ENCODE data around the gene NSMF.

The NSMF gene

DNA sequence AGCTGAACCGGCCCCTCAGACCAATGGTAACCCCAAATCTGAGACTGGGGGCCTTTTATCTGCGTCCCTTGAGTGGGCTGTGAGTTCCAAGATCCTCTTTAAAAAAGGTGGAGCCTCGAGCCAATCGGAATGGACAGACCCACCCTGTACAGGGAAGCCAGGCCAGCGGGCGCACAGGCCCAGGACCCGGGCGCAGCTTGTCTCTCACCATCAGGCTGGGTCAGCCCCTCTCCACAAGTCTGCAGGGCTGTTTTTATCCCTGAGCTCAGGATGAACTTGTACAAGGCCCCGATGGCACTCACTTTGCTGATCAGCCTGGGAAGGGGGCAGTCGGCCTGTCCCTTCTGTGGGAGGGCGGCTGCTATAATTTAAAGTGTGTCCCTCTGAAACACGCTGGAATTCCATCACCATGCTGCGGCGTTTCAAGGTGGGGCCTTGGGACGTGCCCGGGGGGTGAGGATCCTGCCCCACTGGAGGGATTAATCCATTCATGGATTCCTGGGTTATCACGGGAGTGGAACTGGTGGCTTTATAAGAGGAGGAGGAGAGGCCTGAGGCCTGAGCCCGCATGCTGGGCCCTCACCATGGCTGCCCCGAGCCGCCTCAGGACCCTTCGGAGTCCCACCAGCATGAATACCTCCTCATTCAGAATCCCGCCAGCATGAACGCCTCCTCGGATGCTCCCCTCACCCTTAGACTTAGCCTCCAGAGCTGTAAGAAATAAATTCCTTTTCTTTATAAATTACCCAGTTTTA, 50.3 kb downstream of the NSMF start:
- H3K27me3 ChIP-seq (replicated peaks) = no peaks in the 10 kb centered on the region
- H3K36me3 ChIP-seq (replicated peaks) = no peaks in the 10 kb centered on the region
- no peak overlapping the region for H3K4me3 ChIP-seq (ENCODE audit: low read depth, low read length)
- TF ChIP-seq, protein P1, sequence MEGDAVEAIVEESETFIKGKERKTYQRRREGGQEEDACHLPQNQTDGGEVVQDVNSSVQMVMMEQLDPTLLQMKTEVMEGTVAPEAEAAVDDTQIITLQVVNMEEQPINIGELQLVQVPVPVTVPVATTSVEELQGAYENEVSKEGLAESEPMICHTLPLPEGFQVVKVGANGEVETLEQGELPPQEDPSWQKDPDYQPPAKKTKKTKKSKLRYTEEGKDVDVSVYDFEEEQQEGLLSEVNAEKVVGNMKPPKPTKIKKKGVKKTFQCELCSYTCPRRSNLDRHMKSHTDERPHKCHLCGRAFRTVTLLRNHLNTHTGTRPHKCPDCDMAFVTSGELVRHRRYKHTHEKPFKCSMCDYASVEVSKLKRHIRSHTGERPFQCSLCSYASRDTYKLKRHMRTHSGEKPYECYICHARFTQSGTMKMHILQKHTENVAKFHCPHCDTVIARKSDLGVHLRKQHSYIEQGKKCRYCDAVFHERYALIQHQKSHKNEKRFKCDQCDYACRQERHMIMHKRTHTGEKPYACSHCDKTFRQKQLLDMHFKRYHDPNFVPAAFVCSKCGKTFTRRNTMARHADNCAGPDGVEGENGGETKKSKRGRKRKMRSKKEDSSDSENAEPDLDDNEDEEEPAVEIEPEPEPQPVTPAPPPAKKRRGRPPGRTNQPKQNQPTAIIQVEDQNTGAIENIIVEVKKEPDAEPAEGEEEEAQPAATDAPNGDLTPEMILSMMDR (IDR thresholded peaks at IDR 0.05; ENCODE audit: low read depth, low read length, missing control alignments) = no peak
- in situ Hi-C loops (cut with HindIII; ENCODE audit: low pct_ligation_motif_present, low sequenced_read_pairs) = no loop called here
- H3K27ac ChIP-seq = no peak overlapping the region
- DNase-seq = no peak

DNA sequence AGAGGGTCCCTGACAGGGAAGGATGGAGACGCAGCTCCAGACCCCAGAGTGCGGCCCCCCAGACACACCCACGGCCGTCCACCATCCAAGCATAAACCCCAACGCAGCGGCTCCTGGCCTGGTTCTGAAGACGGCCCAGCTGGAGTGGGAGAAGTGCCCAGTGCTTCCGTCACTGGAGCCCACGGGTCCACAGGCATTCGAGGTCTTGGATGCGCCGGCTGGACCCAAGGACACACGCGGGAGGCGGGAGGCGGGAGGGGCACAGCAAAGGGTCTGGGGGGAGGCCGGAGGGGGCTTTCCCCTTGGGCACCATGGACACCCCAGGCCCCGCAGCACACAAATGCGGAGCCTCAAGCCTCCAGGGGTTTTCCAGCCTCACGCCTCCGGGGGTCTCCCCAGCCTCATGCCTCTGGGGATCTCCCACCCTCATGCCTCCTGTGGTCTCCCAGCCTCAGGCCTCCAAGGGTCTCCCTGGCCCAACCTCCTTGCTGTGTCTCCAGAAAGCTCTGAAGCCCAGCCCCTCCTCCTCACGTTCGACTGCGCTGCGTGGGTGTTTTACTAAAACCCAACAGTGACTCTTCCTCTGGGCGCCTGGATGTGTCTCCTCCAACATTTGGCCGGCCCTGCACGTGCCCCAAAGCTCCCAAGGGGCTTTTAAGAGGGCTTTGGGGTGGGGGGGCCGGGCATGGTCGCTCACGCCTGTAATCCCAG, 51.4 kb downstream of the NSMF start:
- H3K36me3 ChIP-seq (replicated peaks) = no peaks in the 10 kb centered on the region
- in situ Hi-C loops (cut with HindIII; ENCODE audit: low pct_ligation_motif_present, low sequenced_read_pairs) = no loop called here
- TF ChIP-seq, protein P1 (IDR thresholded peaks at IDR 0.05; ENCODE audit: low read depth, low read length, missing control alignments) = no peak
- H3K27me3 ChIP-seq (replicated peaks) = no peaks in the 10 kb centered on the region
- DNase-seq = no peak
- no peak overlapping the region for H3K4me3 ChIP-seq (ENCODE audit: low read depth, low read length)
- no peak overlapping the region for H3K27ac ChIP-seq

DNA sequence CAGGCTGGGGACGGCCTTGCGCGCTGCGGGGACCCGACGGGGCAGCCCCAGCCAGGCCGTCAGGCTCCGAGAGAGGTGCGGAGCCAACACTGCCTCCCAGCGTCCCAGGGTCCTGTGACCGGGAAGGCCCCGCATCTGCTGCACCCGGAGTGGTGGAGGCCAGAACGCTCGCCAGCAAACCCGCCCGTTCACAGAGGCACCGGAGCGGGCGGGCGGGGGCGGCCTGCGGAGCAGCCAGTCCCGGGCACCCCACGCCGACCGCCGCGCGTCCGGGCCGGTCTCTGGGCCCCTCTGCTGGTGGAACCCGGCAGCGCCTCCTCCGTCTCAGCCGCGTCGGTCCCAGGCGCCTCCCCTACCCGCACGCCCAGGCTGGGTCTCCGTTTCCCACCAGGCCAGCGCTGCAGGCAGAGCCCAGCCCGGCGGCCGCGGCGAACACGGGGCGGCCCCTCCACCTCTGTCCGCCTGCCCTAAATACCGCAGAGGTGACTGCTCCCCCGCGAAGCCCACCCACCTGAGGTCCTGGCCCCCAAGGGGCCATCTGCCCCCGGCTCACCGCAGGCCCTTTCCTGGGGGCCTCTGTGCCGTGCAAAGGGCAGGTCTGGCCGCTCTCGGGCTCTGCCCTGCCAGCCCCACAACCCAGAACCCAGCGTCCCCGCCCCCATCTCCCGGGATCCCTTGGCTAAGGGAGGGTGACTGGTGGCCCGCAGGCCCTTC, 52.1 kb downstream of the NSMF start:
- Histone ChIP-seq H3K4me3 (ENCODE audit: low read depth, low read length) (peak overlapping the region; percentile 41), H3K36me3 (replicated peaks) (no peaks in the 10 kb centered on the region), H3K27me3 (replicated peaks) (no peaks in the 10 kb centered on the region), H3K27ac (no peak overlapping the region)
- peak; percentile 46 for DNase-seq
- TF ChIP-seq, protein P1 (IDR thresholded peaks at IDR 0.05; ENCODE audit: low read depth, low read length, missing control alignments) = peak; percentile 64
- in situ Hi-C loops (cut with HindIII; ENCODE audit: low pct_ligation_motif_present, low sequenced_read_pairs) = no loop called here

DNA sequence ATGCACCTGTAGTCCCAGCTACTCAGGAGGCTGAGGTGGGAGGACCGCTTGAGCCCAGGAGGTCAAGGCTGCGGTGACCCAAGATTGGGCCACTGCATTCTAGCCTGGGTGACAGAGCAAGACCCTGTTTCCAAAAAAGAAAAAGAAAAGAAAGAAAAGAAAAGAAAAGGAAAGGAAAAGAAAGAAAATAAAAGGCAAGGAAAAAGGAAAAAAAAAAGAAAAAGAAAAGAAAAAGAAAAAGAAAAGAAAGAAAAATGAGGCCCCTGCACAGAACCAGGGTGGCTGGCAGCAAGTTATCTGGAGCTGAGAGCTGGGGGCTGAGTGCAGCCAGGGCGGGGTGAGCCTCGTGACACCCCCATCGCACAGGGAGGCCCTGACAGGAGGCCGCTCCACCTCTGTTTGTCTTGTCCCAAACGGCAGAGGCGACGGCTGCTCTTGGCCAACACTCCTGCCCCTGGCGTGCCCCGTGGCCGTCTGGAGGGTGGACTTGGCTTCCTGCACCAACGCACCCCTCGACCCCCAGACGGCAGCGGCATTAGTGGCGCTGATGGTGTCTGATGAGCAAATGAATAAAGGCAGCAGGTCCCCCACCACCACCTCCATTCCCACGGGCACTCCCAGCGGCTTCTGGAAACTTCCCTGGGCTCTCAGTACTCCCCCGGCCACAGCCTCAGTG, 52.9 kb downstream of the NSMF start:
- TF ChIP-seq, protein P1 (IDR thresholded peaks at IDR 0.05; ENCODE audit: low read depth, low read length, missing control alignments) = no peak
- Histone ChIP-seq H3K27ac (no peak overlapping the region), H3K36me3 (replicated peaks) (no peaks in the 10 kb centered on the region), H3K27me3 (replicated peaks) (no peaks in the 10 kb centered on the region), H3K4me3 (ENCODE audit: low read depth, low read length) (no peak overlapping the region)
- DNase-seq = no peak
- in situ Hi-C loops (cut with HindIII; ENCODE audit: low pct_ligation_motif_present, low sequenced_read_pairs) = no loop called here

DNA sequence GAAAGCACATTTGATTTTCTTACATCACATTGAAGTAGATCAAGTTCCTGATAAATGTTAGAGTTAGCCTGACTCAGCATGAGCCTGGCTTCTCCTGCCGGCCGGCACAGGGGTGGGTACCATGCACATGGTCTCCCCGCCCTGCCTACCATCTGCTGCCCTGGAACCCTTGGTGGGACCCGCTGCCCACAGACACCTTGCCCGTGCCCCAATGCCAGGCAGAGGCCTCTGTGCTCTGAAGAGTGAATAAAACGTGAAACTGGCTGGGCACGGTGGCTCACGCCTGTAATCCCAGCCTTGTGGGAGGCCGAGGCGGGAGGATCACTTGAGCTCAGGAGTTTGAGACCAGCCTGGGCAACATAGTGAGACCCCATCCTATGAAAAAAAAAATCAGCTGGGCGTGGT, 53.5 kb downstream of the NSMF start:
- Histone ChIP-seq H3K36me3 (replicated peaks) (no peaks in the 10 kb centered on the region), H3K4me3 (ENCODE audit: low read depth, low read length) (no peak overlapping the region), H3K27me3 (replicated peaks) (no peaks in the 10 kb centered on the region), H3K27ac (no peak overlapping the region)
- in situ Hi-C loops (cut with HindIII; ENCODE audit: low pct_ligation_motif_present, low sequenced_read_pairs) = no loop called here
- TF ChIP-seq, protein P1 (IDR thresholded peaks at IDR 0.05; ENCODE audit: low read depth, low read length, missing control alignments) = no peak
- no peak for DNase-seq
